ENCODE measurements around the gene PKNOX2. TPM values are rescaled to one million over a fixed set of nuclear protein-coding genes. Genes with fewer than 3 reads are reported as not detected.

Gene PKNOX2
- total and polyA plus RNA-seq, 10 of the 15 experiments (the other 5 are each of a cell fraction or from before 2014, with no cell fraction given): not detected

DNA sequence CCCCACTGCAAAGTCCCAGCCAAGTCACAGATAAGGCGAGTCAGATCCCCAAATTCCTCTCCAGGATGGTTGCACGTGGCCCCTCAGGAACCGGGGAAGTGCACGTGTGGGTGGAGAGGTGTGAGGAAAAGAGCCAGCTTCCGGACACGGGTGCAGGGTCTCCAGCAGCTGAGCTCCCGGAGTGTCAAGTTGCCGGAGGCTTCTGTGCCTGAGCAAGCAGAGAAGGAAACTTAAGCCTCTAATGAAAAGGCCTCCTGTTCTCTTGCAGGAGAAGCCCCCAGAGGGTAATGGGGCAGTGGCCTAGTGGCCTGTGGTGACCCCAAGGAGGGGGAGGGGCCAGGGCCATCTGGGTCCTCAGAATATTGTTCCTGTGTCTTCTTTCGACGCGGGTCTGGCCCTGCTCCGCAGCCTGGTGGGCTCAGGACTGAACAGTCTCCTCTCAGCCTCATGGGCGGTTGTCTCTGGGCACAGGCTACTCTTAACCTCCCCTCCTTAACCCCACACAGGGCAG is 183.6 kb downstream of the PKNOX2 start:
- H2AFZ ChIP-seq (ENCODE audit: control insufficient read depth, low read depth, low read length): no peak overlapping the region
- SMC1A ChIA-PET (ENCODE audit: uncharacterized antibody, unreplicated experiment): interaction anchor here (1.1 to 1.9 kb wide), 3 partner anchors 16 to 26 kb away, joined by 3 to 11 read pairs (median 4); no protein-coding TSS in a partner anchor
- no peak for TF ChIP-seq EZH2 (IDR thresholded peaks at IDR 0.05; ENCODE audit: borderline replicate concordance, control insufficient read depth, low read depth, low read length)
- TF ChIP-seq NR2F1 (conservative IDR thresholded peaks at IDR 0.05): no peak
- CTCF ChIA-PET: interaction anchor here (0.5 to 6.5 kb wide), 9 partner anchors 8 to 380 kb away, joined by 3 to 71 read pairs (median 6); no protein-coding TSS in a partner anchor
- DNase-seq (ENCODE audit: low read depth, low spot score) (no peak), FAIRE-seq (no peak), ATAC-seq (no peak)
- no peak overlapping the region for H3K4me3 ChIP-seq
- no peaks in the 10 kb centered on the region for H3K79me2 ChIP-seq (ENCODE audit: control insufficient read depth, insufficient read depth, low read length)
- BruUV-seq (replicated peaks): no TSS peak
- H3K9ac ChIP-seq (ENCODE audit: control insufficient read depth, insufficient read depth, low read length): no peak overlapping the region
- H3K4me1 ChIP-seq (ENCODE audit: control insufficient read depth, insufficient read depth, low read length): no peaks in the 10 kb centered on the region
- whole genome bisulfite sequencing (ENCODE audit: insufficient coverage, insufficient replicate concordance, low lambda C conversion rate, missing lambda C conversion rate): 35% methylated on average over 13 of the region's 13 CpGs
- POLR2A ChIA-PET: no interaction called here
- H3K9me3 ChIP-seq (replicated peaks; ENCODE audit: control insufficient read depth, insufficient read depth, low read length): no peaks in the 10 kb centered on the region
- in situ Hi-C loops (cut with MboI): loop anchor here (5.0 kb wide), 1 partner anchor 381 kb away; no protein-coding TSS in a partner anchor
- H3K27me3 ChIP-seq (replicated peaks in 1 of 2; ENCODE audit: control insufficient read depth in 2 of 2, insufficient read depth in 2 of 2, low read length in 1 of 2): peaks cover 0 to 13% of the 10 kb centered on the region in 2 experiments; a peak in 2 of 4 replicates
- H3K27ac ChIP-seq (ENCODE audit: control insufficient read depth, insufficient read depth): no peak overlapping the region
- intact Hi-C loops (cut with micrococcal nuclease; ENCODE audit: unreplicated experiment): loop anchor here (1.0 to 5.0 kb wide), 2 partner anchors 186 to 386 kb away; partner anchors contain the start of gene PKNOX2
- no peaks in the 10 kb centered on the region for H3K36me3 ChIP-seq (ENCODE audit: control insufficient read depth in 2 of 2, insufficient read depth in 2 of 2, low read length in 1 of 2)
- no peaks in the 10 kb centered on the region for H4K20me1 ChIP-seq (ENCODE audit: control insufficient read depth, insufficient read depth)
- RAD21 ChIA-PET (ENCODE audit: unreplicated experiment): interaction anchor here (0.7 to 2.8 kb wide), 2 partner anchors 57 to 206 kb away, joined by 3 to 14 read pairs; no protein-coding TSS in a partner anchor
- no peak overlapping the region for H3K4me2 ChIP-seq (ENCODE audit: control insufficient read depth, insufficient read depth)

GRCh38 chr11:125348674-125349309 is 184.2 kb downstream of the PKNOX2 start:
- TF ChIP-seq YY1 (IDR thresholded peaks at IDR 0.05; ENCODE audit: low read depth, low read length) (0 out of 2 replicates have a peak, but pooled peaks have one; percentile 20), CTCF (IDR thresholded peaks at IDR 0.05 in 2 of 3, conservative IDR thresholded peaks at IDR 0.05 in 1 of 3; ENCODE audit: control insufficient read depth in 2 of 3, extremely low read depth in 1 of 3, insufficient read depth in 1 of 3, low read depth in 3 of 3, low read length in 3 of 3) (peak; percentile 71 to 95 (median 84)), MEF2B (IDR thresholded peaks at IDR 0.05; ENCODE audit: partially characterized antibody, poor library complexity, severe bottlenecking) (no peak), SMC3 (IDR thresholded peaks at IDR 0.05; ENCODE audit: borderline replicate concordance, low read length) (peak; percentile 74), RAD21 (IDR thresholded peaks at IDR 0.05; ENCODE audit: insufficient read depth, low read depth, low read length) (0 out of 2 replicates have a peak, but pooled peaks have one; percentile 38)
- in situ Hi-C loops (cut with MboI) (loop anchor here (5.0 kb wide), 1 partner anchor 381 kb away; no protein-coding TSS in a partner anchor), intact Hi-C loops (cut with micrococcal nuclease; ENCODE audit: unreplicated experiment) (loop anchor here (1.0 to 5.0 kb wide), 2 partner anchors 186 to 386 kb away; partner anchors contain the start of gene PKNOX2)
- no peaks in the 10 kb centered on the region for H4K20me1 ChIP-seq (ENCODE audit: control insufficient read depth, insufficient read depth)
- H3K9ac ChIP-seq (ENCODE audit: control insufficient read depth, insufficient read depth, low read length): no peak overlapping the region
- POLR2A ChIA-PET: no interaction called here
- no peak overlapping the region for H3K27ac ChIP-seq (ENCODE audit: control insufficient read depth, insufficient read depth)
- no peaks in the 10 kb centered on the region for H3K4me1 ChIP-seq (ENCODE audit: control insufficient read depth, insufficient read depth, low read length)
- RAD21 ChIA-PET (ENCODE audit: unreplicated experiment): interaction anchor here (0.7 kb wide), 1 partner anchor 56 kb away, joined by 3 read pairs; no protein-coding TSS in a partner anchor
- CTCF ChIA-PET: interaction anchor here (0.5 to 6.5 kb wide), 7 partner anchors 7 to 381 kb away, joined by 3 to 71 read pairs (median 5); no protein-coding TSS in a partner anchor
- FAIRE-seq: no peak
- no peak overlapping the region for H3K4me3 ChIP-seq
- H3K27me3 ChIP-seq (replicated peaks in 1 of 2; ENCODE audit: control insufficient read depth in 2 of 2, insufficient read depth in 2 of 2, low read length in 1 of 2): peaks cover 0 to 13% of the 10 kb centered on the region in 2 experiments; a peak in 2 of 4 replicates
- DNase-seq (ENCODE audit: low read depth, low spot score): no peak
- H3K79me2 ChIP-seq (ENCODE audit: control insufficient read depth, insufficient read depth, low read length): no peaks in the 10 kb centered on the region
- no TSS peak for BruUV-seq (replicated peaks)
- WGBS (ENCODE audit: insufficient coverage, insufficient replicate concordance, low lambda C conversion rate, missing lambda C conversion rate): 35% methylated on average over 9 of the region's 9 CpGs
- H3K36me3 ChIP-seq (ENCODE audit: control insufficient read depth in 2 of 2, insufficient read depth in 2 of 2, low read length in 1 of 2): no peaks in the 10 kb centered on the region
- H2AFZ ChIP-seq (ENCODE audit: control insufficient read depth, low read depth, low read length): no peak overlapping the region
- H3K4me2 ChIP-seq (ENCODE audit: control insufficient read depth, insufficient read depth): no peak overlapping the region
- SMC1A ChIA-PET (ENCODE audit: uncharacterized antibody, unreplicated experiment): interaction anchor here (0.6 to 1.9 kb wide), 3 partner anchors 25 to 85 kb away, joined by 3 to 11 read pairs (median 4); no protein-coding TSS in a partner anchor
- H3K9me3 ChIP-seq (replicated peaks; ENCODE audit: control insufficient read depth, insufficient read depth, low read length): no peaks in the 10 kb centered on the region
- peak; percentile 72 for ATAC-seq

All from GM12878 (cell line).